Retinal pigment epithelial cell (primary cell): Measurements from ENCODE around the gene KCNC1.

Experiments used
- DNase-seq: peaks from one replicate; pipeline ENCODE4 v3.0.0-alpha.2; 2010; ENCODE audit warnings: low read depth
- H3K4me3 ChIP-seq: 2 replicates; pipeline ENCODE4 v1.5.1; 2011; ENCODE audit warnings: mild to moderate bottlenecking, low read length, control low read depth, moderate library complexity
- TF ChIP-seq, protein P1 (sequence below): conservative IDR thresholded peaks from 2 replicates; pipeline ENCODE4 v1.5.1; 2011; ENCODE audit warnings: low read depth, low read length, control low read depth, inconsistent platforms

The KCNC1 gene

DNA sequence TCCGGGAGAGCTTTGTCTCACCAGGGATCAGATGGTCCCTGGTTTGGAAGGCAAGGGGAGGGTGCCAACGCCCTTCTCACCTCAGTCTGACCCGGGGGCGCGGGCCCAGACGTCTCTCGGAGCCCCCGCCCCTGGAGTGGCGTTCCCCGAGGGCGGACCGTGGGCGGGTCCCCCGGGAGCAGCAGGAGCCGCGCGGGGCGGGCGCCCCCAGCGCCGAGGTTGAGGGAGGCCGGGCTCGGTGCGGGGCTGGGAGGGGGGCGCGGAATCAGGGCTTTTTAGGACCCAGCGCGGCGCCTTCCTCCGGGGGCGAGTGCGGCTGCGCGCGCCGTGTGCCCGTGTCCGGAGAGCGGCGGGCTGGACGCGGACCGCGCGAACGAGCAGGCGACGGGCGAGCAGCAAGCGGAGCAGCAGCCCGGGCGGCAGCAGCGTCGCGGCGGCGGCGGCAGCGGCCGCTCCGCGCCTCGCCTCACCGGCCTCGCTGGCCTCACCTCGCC is at the start of gene KCNC1:
KCNC1 (plus strand) TSS at position 364 of the 494 bp plus-strand sequence. CDS start 1,222 bp downstream, outside the sequence.
- H3K4me3 ChIP-seq: peak within 1 kb of the TSS; percentile 32
- no peak for DNase-seq
- TF ChIP-seq, protein P1, sequence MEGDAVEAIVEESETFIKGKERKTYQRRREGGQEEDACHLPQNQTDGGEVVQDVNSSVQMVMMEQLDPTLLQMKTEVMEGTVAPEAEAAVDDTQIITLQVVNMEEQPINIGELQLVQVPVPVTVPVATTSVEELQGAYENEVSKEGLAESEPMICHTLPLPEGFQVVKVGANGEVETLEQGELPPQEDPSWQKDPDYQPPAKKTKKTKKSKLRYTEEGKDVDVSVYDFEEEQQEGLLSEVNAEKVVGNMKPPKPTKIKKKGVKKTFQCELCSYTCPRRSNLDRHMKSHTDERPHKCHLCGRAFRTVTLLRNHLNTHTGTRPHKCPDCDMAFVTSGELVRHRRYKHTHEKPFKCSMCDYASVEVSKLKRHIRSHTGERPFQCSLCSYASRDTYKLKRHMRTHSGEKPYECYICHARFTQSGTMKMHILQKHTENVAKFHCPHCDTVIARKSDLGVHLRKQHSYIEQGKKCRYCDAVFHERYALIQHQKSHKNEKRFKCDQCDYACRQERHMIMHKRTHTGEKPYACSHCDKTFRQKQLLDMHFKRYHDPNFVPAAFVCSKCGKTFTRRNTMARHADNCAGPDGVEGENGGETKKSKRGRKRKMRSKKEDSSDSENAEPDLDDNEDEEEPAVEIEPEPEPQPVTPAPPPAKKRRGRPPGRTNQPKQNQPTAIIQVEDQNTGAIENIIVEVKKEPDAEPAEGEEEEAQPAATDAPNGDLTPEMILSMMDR: no peak

DNA sequence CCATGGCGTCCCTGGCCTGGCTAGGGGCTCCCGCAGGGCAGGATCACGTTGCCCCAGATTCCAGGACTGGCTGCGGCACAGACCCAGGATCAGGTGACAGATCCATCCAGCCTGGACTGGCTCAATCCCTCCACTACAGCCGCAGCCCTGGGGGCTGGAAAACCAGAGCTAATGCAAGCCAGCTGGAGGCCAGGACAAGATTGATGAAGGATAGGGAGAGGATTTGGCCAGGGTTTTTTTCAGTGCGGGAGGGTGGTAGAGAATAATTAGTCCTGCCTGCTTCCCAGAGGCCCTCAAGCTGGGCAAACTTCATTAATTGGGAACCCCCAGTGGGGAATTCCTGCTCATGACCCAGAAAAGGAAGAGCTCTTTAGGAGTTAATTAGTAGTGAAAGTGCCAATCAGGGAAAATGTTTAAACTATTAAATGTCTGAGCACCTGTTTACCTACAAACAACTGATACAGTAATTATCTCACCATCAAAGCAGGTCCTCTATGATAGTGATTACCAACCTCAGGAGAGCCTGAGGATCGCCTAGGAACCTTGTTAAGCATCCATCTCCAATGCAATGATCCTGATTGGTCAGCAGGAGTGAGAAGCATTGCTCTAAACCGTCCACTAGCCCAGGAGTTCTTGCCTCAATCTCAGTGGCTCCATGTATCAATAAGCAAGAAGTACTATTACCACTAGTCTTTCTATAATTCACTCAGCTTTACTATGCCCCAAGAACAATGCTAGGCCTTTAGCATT is 48.2 kb upstream of the KCNC1 start:
- H3K4me3 ChIP-seq: no peak overlapping the region
- DNase-seq: no peak
- TF ChIP-seq, protein P1: no peak

DNA sequence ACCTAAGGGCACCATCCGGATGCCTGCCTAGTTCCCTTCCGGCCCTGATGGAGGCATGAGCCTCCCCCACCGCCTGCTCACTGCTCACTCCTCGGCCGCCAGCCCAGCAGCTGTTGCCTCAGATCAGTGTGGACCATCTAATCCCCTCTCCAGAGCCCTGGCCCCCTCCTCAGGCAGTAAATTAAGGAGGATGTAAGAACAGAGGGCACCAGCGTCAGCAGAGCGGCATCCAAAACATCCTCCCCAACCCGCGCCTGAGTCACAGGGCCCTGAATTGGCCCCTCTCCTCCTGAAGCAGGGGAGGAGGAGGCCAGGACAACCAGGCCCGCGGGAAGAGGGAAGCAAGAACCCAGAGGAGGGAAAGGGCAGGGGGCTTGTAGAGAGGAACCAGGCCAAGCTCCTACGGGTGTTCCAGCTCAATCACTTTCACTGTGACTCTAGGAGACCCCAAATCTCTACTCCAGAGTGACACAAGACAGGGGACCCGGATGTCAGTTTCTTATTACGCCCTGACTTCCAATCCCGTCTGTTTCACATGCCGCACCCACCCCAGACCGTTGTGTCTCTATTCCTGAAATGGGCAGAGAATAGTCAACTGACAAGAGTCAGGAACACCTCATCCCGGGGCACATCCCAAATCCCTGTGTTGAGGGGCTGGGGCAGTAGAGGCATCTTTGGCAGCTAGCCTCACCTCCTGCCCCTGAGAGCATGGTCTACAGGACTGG is 46.5 kb upstream of the KCNC1 start:
- DNase-seq: no peak
- TF ChIP-seq, protein P1: no peak
- no peak overlapping the region for H3K4me3 ChIP-seq

DNA sequence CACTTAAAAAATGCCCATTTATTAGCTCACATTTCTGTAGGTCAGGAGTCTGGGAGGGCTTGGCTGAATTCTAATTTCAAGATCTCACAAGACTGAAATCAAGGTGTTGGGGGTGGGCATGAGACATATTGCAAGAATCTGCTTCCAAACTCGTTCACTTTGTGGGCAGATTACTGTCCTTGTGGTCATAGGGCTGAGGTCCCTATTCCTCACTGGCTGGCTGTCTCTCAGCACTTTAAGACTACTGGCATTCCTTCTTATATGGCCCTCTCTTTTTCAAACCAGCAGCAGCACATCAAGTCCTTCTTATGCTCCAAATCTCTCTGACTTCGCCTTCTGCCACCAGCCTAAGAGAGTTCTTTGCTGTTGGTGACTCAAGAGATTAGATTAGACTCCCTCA is 43.0 kb upstream of the KCNC1 start:
- H3K4me3 ChIP-seq: no peak overlapping the region
- TF ChIP-seq, protein P1: no peak
- DNase-seq: no peak

DNA sequence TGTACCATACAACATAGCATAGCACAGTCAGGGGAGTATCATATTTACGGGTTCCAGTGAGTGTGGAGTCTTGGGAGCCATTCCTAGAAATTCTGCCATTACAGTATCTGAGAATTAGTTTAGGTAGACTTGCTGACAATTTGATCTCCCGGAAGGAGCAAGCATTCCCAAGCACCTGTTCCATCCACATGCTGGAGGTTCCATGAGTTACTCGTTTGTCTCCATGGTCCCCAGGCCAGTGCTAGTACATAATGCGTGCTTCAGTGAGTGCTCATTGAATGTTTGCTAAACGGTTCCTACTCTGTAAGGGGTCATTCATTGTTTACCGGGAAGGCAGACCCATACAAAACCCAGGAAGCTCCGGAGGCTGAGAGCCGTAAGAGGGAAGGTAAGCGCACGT is 42.6 kb upstream of the KCNC1 start:
- DNase-seq: no peak
- no peak overlapping the region for H3K4me3 ChIP-seq
- TF ChIP-seq, protein P1: no peak

DNA sequence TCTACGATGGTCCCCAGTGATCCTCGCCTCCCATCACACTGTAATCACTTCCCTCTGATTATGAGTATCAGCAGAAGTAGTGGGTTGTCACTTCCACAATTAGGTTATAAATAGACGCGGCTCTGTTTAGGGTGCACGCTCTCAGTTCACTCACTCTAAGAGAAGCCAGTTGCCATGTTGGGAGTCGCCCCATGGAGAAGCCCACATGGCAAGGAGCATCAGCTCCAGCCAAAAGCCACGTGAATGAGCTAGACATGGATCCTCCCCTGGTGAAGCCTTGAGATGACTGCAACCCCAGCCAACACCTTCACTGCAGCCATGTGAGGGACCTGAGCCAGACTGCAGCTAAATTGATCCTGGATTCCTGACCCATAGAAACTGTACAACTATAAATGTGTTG is 41.6 kb upstream of the KCNC1 start:
- no peak for DNase-seq
- no peak overlapping the region for H3K4me3 ChIP-seq
- TF ChIP-seq, protein P1: no peak

DNA sequence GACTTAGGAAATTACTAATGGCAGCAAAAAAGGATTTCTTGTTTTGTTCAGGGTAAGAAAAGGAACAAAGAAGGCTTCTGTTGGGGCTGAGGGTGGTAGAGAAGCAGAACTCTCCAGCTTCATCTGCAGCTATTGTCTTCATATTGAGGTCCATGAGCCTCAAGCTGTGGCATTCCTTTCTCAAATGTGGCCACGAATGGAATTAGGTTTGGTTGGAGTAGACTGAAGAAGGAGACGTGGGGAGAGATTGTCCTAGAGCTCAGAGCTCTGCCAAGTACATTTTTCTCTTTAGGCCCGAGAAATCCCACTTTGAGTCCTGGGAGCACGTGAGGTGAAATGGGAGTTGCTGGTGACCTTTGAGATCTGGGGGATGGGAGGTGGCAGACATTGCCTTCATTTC is 41.0 kb upstream of the KCNC1 start:
- H3K4me3 ChIP-seq: no peak overlapping the region
- DNase-seq: no peak
- TF ChIP-seq, protein P1: no peak
